ENCODE results near the gene BNIP3.
"Not testable (repeated sequence)": the region's sequence is repeated elsewhere in the genome, so short reads cannot be mapped to it uniquely, and the experiment has no call there.

The BNIP3 gene

DNA sequence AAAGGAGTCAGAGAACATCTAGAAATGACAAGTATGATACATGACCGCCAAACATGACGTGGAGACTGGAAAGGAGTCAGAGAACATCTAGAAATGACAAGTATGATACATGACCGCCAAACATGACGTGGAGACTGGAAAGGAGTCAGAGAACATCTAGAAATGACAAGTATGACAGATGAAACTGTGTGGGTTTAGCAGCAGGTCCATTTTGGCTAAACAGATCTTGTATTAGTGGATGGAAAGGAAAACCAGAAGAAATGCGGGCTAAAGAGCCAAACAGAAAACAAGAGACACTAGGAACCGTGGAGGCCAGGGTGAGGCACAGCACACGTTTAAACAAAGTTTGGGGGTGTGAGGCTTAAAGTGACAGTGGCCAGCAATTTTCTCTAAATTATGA is 31.8 kb downstream of the BNIP3 start:
- DNase-seq (ENCODE audit: low read depth in 2 of 2): not testable (repeated sequence)

- no peak for DNase-seq (ENCODE audit: low read depth in 2 of 2)
Measured at GRCh38 chr10:131949041-131949862, 32.5 kb downstream of the BNIP3 start.

DNA sequence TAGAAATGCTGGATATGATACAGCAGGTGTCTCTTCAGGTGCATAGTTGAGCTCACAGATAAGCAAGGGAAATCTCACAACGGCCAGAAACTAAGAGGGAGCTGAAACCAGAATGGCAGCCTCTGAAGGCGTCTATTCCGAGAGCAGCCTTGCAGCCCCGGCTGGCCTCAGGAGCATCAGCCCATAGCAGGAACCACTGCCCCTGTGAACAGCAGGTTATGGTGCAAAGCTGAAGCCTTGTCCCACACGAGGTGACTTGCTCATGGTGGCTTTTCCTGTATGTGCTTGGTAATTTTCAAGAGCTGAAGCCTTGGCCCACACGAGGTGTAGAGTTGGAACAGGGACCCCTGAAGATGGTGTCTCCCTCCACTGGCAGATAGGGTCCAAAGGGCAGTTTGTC is 33.2 kb downstream of the BNIP3 start:
- no peak for DNase-seq (ENCODE audit: low read depth in 2 of 2)

DNA sequence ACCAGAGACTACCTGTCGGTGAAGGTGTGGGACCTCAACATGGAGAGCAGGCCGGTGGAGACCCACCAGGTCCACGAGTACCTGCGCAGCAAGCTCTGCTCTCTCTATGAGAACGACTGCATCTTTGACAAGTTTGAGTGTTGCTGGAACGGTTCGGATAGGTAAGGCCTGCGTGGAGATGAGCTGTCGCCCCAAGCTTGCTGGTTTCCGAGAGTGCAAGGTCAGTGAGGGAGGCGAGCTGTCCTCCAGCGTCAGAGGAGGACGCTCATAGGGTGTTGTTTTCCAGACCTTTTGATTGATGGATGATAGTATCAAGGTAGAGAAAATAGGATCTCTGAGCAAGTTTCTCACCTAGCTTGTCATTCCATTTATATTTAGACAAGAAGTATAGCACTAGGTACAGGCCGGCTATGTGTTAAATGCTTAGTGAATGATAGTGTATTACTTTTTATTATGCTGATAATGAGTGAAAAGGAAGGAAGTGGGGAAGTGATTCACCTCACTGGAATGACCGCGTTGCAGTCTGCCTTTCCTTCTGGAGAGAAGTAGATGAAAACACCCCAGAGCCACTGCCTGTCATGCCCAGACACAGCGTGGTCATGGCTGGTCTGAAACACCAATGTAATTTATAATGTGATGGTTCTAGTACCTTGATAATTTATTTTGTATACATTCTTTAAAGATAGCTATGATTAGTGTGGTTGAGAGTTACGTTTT is 33.9 kb downstream of the BNIP3 start:
- no peak for DNase-seq (ENCODE audit: low read depth in 2 of 2)

DNA sequence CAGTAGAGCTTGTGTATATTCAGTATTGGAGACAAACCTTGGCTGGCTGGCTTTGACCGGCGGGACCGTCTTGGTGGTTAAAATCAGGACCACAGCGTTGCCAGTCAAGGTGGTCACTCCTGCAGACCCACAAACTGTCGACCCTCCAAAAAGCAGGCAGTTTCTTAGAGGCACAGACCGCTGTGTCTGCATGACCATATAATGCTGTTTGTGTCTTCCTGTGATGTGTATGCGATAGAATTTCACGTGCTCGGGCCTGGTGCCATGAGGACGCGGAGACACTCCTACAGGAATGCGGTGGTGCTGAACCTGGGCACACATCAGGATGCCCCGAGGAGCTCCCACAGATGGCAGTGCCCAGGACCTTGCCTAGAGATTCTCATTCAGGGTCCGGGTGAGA is 34.8 kb downstream of the BNIP3 start:
- DNase-seq (ENCODE audit: low read depth in 2 of 2): no peak

DNA sequence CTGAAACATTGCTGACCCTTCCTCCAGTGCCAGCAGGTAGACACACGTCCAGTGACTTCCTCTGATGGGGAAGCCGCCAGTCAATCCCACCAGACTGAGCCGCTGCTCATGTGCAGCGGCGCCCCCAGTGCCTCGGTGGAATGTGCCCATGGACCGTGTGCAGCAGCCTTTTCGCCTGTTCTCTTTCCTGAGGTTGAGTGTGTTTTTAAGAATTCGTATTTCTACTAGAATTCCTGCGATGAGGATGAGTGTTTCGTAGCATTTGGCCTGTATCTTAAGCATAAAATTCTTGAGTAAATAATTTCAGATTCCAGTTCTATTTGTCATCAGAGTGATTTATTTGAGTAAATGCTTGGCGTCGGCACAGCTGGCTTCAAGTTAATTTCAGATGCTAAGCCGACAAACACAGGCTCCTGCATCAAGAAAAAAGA is 35.4 kb downstream of the BNIP3 start:
- DNase-seq (ENCODE audit: low read depth in 2 of 2): no peak

GRCh38 chr10:131944976-131945695 is 36.6 kb downstream of the BNIP3 start:
- DNase-seq (ENCODE audit: low read depth in 2 of 2): no peak

DNA sequence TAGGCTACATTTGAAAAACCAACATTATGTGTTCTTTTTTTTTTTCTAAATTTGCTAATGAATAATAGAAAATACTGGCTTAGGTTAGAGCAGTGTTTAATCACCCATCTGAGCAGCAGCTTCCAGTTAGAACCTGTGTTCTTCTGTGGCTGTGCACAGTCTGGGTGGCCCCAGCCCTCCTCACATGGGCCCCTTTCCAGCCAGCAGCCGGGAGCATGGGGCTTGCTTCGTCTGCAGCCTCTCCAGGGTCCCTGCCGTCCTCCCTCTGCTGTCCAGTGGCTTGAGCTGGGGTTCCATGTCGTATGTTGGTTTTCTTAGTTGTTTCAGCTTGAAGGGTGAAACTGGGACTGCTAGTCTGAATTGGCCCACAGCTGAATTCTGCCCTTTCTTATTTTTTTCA is 37.3 kb downstream of the BNIP3 start:
- DNase-seq (ENCODE audit: low read depth in 2 of 2): no peak

- DNase-seq (ENCODE audit: low read depth in 2 of 2): no peak
Measured at GRCh38 chr10:131943021-131943814, 38.5 kb downstream of the BNIP3 start.

- DNase-seq (ENCODE audit: low read depth in 2 of 2): no peak
Measured at GRCh38 chr10:131942455-131942854, 39.3 kb downstream of the BNIP3 start.

- DNase-seq (ENCODE audit: low read depth in 2 of 2): no peak
Measured at GRCh38 chr10:131938681-131939080, 43.0 kb downstream of the BNIP3 start.

GRCh38 chr10:131937836-131938235 is 43.9 kb downstream of the BNIP3 start:
- DNase-seq (ENCODE audit: low read depth in 2 of 2): no peak

DNA sequence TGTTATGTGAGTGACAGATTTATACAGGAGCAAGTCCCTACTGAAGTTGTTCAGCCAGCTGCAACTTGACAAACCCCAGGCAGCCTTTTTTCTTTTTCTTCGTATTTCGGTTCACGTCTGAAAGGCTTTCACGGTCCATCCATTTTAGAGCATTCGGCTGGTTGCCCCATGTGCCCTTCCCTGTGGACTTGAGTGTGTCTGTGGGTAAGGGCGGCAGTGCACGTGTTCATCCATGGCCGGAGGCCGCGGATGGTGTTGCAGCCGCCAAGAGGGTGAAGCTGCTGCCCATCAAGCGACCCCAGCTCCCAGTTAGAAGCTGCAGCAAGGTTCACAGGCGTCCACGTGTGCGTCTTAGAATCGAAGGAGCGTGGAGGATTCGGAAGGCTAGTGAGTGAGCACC is 45.0 kb downstream of the BNIP3 start:
- DNase-seq (ENCODE audit: low read depth in 2 of 2): no peak

DNA sequence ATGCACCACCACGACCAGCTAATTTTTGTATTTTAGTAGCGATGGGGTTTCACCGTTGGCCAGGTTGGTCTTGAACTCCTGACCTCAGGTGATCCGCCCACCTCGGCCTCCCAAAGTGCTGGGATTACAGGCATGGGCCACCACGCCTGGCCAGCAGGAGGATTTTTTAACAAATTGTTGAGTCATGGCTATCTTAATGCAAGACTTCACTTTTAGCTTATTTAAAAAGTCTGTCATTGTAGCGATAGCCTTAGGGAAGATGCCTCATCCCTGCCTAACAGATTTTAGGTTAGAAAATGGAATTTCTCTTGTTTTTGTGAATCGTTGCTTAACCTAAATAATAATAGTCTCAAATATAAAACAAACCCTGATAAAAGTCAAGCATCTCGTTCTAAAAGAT is 45.4 kb downstream of the BNIP3 start:
- DNase-seq (ENCODE audit: low read depth in 2 of 2): no peak

DNA sequence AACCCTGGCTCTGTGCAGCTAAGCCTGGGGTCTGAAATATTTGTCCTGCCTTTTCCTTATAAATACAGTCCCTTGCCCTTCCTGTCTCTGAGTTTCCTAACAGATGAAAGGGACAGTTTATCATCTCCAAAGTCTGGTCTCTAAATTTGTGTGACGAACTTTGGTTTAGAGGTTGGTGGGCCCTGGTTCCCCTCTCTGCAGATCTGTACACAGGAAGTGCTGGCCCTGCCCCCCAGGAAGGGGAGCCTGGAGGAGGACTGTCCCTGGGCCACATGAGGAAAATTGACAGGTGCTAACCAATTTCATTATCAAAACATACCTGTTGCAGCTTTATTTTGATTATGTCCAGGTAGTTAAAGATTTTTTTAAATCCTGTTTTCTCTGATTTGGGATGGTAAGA is 46.5 kb downstream of the BNIP3 start:
- DNase-seq (ENCODE audit: low read depth in 2 of 2): no peak

DNA sequence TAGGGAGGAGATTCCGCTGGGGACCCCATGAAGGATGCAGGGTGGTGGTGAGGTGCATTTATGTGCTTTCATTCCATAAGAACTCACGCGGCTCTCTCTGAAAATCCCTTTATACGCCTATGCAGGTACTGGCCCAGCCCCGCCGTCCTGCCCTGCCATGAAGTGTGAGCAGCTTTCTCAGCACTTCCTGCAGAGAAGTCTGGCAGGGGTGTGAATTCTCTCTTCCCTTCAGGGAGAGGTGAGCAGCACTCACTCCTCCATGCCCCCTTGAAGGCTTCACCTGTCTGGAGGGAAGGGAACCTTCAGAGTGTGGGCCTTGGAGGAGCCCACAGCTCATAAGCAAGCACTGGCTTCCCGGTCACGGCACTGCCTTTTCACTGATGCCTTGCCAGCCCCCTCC is 47.0 kb downstream of the BNIP3 start:
- no peak for DNase-seq (ENCODE audit: low read depth in 2 of 2)

DNA sequence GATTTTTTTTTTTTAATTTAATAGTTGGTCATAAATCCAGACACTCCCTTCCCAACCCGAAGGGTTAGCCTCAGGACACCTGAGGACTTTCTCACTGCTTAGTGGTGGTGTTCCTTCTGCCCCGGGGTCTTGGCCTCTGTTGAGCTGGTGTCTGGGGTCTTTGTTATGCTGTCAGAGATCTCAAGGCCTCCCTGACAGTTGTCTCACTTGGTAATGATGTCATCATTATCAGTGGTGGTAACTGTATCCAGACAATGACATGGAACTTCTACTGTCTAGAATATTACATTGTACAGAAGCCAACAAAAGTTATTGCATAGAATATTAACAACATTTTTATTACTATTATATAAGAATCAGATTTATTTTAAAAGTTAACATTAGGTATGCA is 48.0 kb downstream of the BNIP3 start:
- no peak for DNase-seq (ENCODE audit: low read depth in 2 of 2)

GRCh38 chr10:131933016-131933695 is 48.6 kb downstream of the BNIP3 start:
- no peak for DNase-seq (ENCODE audit: low read depth in 2 of 2)

DNA sequence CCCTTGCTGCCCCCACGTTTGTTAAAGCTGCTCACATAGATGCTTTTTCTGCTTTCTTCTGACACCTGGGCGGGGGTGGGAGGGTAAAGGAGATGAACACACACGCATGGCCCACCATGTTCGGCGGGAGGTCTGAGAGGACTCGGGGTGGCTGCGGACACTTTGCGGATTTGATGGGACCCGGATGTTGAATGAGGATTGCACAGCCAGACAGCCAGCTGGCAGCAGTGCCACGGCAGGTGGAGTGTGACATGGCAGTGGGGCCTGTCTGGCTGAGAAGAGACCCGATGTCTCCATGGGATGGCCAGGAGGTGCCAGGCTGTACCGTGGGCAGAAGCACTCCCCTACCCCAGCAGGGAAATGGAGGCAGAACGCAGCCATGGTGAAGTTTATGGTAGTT is 49.7 kb downstream of the BNIP3 start:
- DNase-seq (ENCODE audit: low read depth in 2 of 2): no peak

DNA sequence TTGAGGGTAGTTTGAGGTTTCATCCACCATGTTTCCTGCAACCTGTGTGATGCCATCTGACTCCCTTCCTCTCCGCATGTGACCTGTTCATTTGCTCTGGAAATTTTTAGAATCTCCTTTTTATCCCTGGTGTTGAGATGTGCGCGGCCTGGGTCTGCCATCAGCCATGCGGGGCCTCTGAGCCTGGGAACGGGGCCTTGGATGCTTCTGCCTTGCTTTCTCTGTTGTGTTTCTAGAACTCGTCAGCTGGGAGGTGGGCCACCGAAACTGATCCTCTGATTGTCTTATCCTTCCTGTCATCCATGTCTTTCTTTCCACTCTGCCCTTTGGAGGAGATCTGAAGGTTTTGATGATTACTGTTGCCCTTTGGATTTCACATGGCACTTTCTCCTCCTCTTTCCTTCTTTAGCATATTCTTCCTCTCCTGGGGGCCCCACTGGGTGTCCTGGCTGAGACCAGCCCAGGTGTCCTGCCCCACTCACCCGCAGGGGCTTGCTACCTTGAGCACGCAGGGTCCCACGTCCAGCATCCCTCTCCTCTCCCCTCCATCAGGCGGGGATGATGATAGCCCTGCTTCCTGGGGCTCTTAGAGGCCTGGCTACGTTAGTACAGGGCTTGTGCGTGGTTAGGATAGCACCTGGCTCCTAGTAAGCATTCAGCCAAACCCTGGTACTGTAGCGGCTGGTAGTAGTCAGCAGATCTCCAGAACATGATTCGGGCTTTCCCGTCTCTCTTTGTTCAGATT is 51.0 kb downstream of the BNIP3 start:
- no peak for DNase-seq (ENCODE audit: low read depth in 2 of 2)

- DNase-seq (ENCODE audit: low read depth in 2 of 2): no peak
Measured at GRCh38 chr10:131930150-131930549, 51.6 kb downstream of the BNIP3 start.

All from stimulated activated CD8-positive, alpha-beta memory T cell treated with anti-CD3 and anti-CD28 coated beads, Interleukin-7, amount 100 ng/mL, for 4 hours (primary cell).